Stimulated activated CD8-positive, alpha-beta memory T cell treated with anti-CD3 and anti-CD28 coated beads, Interleukin-12 subunit alpha, Interleukin-12 subunit beta, amount 100 ng/mL, for 1 hour (primary cell): ENCODE data around the gene PRSS36.

Source experiments
- DNase-seq: peaks from one replicate; pipeline ENCODE4 v3.0.0-alpha.2; 2020; ENCODE audit warnings: low read depth

The PRSS36 gene

DNA sequence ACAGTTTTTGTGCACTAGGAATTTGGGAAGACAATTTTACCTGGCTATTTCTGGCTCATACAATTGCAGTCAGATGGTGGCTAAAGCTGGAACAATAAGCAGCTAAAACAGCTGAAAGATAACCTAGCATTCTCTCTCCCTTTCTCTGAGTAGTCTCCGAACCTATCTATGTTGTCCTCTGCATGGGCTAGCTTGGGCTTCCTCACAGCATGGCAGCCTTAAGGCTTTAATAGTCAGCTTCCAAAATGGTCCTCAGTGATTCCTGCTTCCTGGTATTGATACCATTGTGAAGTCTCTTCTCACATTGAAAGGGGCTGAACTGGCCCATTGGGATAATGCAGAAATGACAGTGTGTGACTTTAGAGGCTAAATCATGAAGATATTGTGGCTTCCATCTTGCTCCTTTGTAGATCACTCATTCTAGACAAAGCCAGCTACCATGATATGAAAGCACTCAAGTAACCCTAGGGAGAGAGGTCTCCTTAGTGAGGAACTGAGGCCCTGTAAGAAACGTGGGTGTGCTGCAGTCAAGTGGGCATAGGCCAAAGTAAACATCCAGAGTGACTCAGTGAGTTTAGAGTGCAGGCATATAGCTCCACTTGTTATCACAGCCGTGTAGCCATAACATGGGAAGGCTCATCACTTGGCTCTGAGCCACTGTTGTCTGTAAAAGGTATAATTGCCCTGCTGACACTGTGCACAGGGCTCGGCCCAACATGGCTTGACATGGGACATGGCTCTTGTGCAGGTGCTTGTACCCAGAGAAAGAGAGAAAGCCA, 49.8 kb downstream of the PRSS36 start:
- DNase-seq, result no peak

DNA sequence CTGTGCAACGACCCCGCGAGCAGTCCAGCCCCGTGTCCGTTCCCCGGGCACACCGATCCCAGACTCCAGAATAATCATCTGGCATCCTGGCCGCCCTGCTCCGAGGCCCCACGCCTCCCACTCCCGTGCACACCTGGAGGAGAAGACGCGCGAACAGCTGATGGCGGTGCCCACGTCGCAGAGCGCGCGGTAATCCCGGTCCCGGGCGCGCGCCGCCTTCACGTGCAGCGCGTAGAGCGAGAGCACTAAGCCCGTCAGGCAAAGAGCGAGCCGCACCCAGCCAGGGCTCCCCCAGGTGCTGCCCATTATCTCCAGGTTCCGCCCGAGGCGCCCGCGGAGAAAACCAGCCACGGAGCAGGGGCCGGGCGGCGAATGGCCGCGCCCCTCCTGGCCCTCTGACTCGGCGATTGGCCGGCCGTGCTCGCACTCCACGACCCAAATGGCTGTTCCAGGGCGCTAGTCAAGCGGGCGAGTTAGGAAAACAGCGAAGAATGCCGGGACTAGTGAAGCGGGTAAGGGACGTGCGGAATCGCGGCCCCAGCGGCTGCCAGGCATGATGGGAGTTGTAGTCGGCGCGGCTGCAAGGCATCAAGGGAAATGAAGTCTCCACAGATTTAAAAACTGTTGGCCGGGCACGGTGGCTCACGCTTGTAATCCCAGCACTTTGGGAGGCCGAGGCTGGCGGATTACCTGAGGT, 55.3 kb downstream of the PRSS36 start, which contains the start of gene VKORC1:
Gene VKORC1, minus strand, starts transcription at position 374 of the 697 bp plus-strand sequence. Its CDS starts 68 bp downstream, at position 306.
- DNase-seq, result peak; percentile 70

DNA sequence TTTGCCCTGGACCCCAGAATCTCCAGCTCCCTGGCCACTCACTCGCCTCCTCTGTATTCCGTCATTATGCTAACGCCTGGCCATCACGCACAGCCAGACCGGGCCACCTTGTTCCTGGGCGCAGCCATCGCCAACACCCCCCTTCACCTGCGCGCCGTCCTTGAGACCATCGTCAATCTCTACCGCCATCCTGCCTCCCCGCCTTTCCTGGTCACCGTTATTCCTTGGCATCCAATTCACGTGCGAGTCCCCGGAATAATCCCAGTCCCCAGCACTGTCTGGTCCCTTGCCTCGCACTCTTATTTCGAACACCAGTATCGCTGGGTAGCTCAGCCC, 55.8 kb downstream of the PRSS36 start:
- DNase-seq, result no peak

DNA sequence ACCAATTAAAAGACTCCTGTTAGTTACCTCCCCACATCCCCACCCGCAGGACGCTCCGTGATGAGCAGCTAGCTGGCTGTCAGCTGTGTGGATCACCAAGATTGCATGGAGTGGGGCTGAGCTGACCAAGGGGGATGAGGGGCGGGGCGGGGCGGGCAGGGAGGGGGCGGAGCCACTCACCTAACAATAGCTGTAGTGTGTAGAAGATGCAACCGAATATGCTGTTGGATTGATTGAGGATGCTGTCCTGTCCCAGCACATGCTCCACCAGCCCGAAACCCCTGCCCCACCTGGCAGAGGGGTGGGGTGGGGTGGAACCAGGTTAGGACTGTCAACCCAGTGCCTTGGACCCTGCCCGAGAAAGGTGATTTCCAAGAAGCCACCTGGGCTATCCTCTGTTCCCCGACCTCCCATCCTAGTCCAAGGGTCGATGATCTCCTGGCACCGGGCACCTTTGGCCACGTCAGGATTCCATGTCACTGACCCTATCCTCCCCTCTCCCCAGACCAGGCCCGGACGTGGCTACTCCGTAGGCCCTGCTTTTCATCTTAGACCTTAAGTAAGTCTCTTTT, 56.6 kb downstream of the PRSS36 start:
- DNase-seq, result no peak

DNA sequence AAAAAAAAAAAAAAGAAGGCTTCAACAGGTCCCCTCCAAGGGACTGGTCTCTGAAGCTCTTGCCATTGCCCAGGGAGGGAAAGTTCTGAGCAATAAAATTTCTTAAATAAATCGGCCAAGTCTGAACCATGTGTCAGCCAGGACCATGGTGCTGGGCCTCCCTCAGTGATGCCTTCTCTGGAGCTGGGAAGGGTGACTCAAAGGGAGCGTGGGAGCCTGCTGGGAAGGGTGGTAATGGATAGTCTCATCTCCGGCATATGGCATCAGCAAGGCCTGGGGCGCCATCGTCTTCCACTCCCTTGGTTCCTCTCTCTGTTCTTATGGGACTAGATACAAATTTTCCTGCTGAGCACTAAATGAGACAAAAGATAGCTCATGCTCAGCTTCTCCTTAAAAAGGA, 57.5 kb downstream of the PRSS36 start:
- no peak for DNase-seq

DNA sequence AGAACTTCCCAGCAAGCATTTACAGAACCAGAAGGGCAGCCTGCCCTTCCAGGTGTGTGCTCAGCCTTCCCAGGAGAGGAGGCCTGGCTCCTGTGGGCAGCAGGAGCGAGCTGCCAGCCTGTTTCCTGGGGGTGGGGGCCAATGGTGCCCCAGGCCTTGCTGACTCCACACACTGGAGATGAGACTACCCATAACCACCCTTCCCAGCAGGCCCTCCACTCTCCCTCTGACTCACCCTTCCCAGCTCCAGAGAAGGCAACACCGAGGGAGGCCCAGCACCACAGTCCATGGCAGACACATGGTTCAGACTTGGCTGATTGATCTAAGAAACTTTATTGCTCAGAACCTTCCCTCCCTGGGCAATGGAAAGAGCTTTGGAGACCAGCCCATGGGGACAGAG, 59.3 kb downstream of the PRSS36 start:
- DNase-seq, result no peak

DNA sequence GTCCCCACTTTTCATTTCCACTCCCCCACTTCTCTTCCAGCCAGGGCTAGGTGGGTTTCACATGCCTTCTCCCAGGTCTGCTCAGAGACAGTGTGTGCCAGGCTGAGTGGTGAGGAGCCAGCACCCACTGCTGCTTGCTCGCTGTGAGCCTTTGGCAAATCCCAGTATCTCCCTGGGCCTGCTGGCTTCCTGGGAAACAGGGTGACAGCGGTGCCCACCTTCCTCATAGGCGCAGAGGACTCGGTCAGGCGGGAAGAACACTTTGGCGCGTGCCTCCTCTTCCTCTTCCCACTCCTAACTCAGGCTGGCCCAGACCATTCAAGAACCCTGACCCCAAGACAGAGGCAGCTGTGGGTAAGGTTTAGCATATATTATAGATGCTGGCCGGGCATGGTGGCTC, 60.7 kb downstream of the PRSS36 start:
- DNase-seq, result no peak
